HCT116 (cell line): ENCODE measurements around the gene ARHGAP23. TPM values are rescaled to one million over a fixed set of nuclear protein-coding genes. Genes with fewer than 3 reads are reported as not detected.

Experiments
- ATAC-seq: fragments of 200-7000 bp; cut with Tn5 transposase; 2 replicates; pipeline ENCODE4 v1.9.1; 2020; ENCODE audit warnings: mild to moderate bottlenecking, moderate library complexity
- BruUV-seq: library from RNA; stranded (reverse); fragments of 400-500 nt; replicated peaks from 2 replicates; lab custom pipeline; 2021; lab: Mats Ljungman, UMichigan
- CTCF ChIA-PET: fragments of 300-600 bp; sonication (Branson Sonifier 250); formaldehyde crosslinking; loops from one replicate; lab custom pipeline; 2021; ENCODE audit warnings: antibody characterized with exemption; lab: Charles Lee
- POLR2A ChIA-PET: fragments of 300-600, 350-600 bp; sonication (Branson Sonifier 250); formaldehyde crosslinking; loops from one replicate; lab custom pipeline; 2021; ENCODE audit warnings: antibody characterized with exemption; lab: Charles Lee
- RAD21 ChIA-PET, 2 experiments: fragments of 300-600 bp; sonication (Branson Sonifier 250); formaldehyde crosslinking; loops; one replicate each; lab custom pipeline; 2023; ENCODE audit warnings: low total read pairs in 2 of 2; ENCODE audit not compliant: uncharacterized antibody in 2 of 2, unreplicated experiment in 2 of 2, low non-redundant PET in 1 of 2; lab: Charles Lee
- DNase-seq: peaks from one replicate; pipeline ENCODE4 v3.0.0-alpha.2; 2010; ENCODE audit warnings: low read depth, low spot score
- H2AFZ ChIP-seq: fragments of 200-600 bp; shearing (Covaris generic), sonication (generic); 2 replicates; pipeline ENCODE4 v1.6.1; 2017; ENCODE audit warnings: low read depth, mixed run types, mixed read lengths, antibody characterized with exemption, low read length; ENCODE audit not compliant: poor library complexity, severe bottlenecking
- H3K27ac ChIP-seq: 2 replicates; pipeline ENCODE4 v1.5.1; 2012; ENCODE audit warnings: low read depth, low read length
- H3K27me3 ChIP-seq: fragments of 200-600 bp; sonication (generic); 2 replicates; pipeline ENCODE4 v1.6.1; 2016; ENCODE audit warnings: mixed run types, low read length, mixed read lengths; ENCODE audit not compliant: insufficient read depth
- H3K36me3 ChIP-seq, 2 experiments: fragments of 200-500 bp in 1 of 2; fragments of 200-600 bp in 1 of 2; sonication (Bioruptor generic) in 1 of 2; sonication (generic) in 1 of 2; 2 replicates each; pipeline versions ENCODE4 v1.5.1 to v1.6.1; 2014 to 2016; ENCODE audit warnings: low read length in 2 of 2, inconsistent platforms in 1 of 2, mixed read lengths in 1 of 2, mixed run types in 1 of 2; ENCODE audit not compliant: insufficient read depth in 2 of 2, control insufficient read depth in 1 of 2
- H3K4me1 ChIP-seq, 2 experiments: fragments of 200-600 bp in 1 of 2; sonication (generic) in 1 of 2; 2 replicates each; pipeline versions ENCODE4 v1.5.1 to v1.6.1; 2012 to 2017; ENCODE audit warnings: low read length in 2 of 2, inconsistent platforms in 1 of 2, mild to moderate bottlenecking in 1 of 2, mixed read lengths in 1 of 2, mixed run types in 1 of 2, moderate library complexity in 1 of 2; ENCODE audit not compliant: insufficient read depth in 2 of 2, control insufficient read depth in 1 of 2
- H3K4me2 ChIP-seq: fragments of 200-600 bp; sonication (generic); 2 replicates; pipeline ENCODE4 v1.6.1; 2017; ENCODE audit warnings: mixed run types, low read length, mixed read lengths
- H3K4me3 ChIP-seq, 2 experiments: fragments of 200-600 bp in 1 of 2; sonication (generic) in 1 of 2; replicated peaks in 1 of 2; 2 replicates each; pipeline ENCODE4 v1.5.1; 2011 to 2016; ENCODE audit warnings: low read length in 2 of 2, control low read depth in 1 of 2, low read depth in 1 of 2, mild to moderate bottlenecking in 1 of 2, mixed read lengths in 1 of 2, mixed run types in 1 of 2
- H3K79me2 ChIP-seq: fragments of 200-600 bp; sonication (generic); 2 replicates; pipeline ENCODE4 v1.6.1; 2017; ENCODE audit warnings: mild to moderate bottlenecking, mixed run types, low read length, moderate library complexity, mixed read lengths; ENCODE audit not compliant: insufficient read depth
- H3K9ac ChIP-seq: fragments of 200-600 bp; sonication (generic); 2 replicates; pipeline ENCODE4 v1.6.1; 2016; ENCODE audit warnings: low read length, mixed read lengths
- H3K9me2 ChIP-seq: fragments of 200-600 bp; sonication (generic), shearing (Covaris generic); 2 replicates; pipeline ENCODE4 v1.6.1; 2017; ENCODE audit warnings: mixed run types, mild to moderate bottlenecking, moderate library complexity; ENCODE audit not compliant: insufficient read depth
- H3K9me3 ChIP-seq, 2 experiments: fragments of 200-500 bp in 1 of 2; fragments of 200-600 bp in 1 of 2; sonication (Bioruptor generic) in 1 of 2; sonication (generic) in 1 of 2; 2 replicates each; pipeline ENCODE4 v1.6.1; 2014 to 2017; ENCODE audit warnings: low read length in 2 of 2, mixed read lengths in 2 of 2, inconsistent platforms in 1 of 2, low read depth in 1 of 2, mild to moderate bottlenecking in 1 of 2, mixed run types in 1 of 2, moderate library complexity in 1 of 2; ENCODE audit not compliant: control insufficient read depth in 1 of 2, insufficient read depth in 1 of 2
- H4K20me1 ChIP-seq: fragments of 200-600 bp; sonication (generic), shearing (Covaris generic); 2 replicates; pipeline ENCODE4 v1.6.1; 2017; ENCODE audit warnings: mixed run types, mild to moderate bottlenecking, moderate library complexity; ENCODE audit not compliant: insufficient read depth
- CBX3 ChIP-seq: IDR thresholded peaks from 2 replicates; pipeline ENCODE4 v1.6.1; 2012; ENCODE audit warnings: low read depth
- CEBPB ChIP-seq: IDR thresholded peaks from 2 replicates; pipeline ENCODE4 v1.6.1; 2012; ENCODE audit warnings: low read depth
- EGR1 ChIP-seq: IDR thresholded peaks from 2 replicates; pipeline ENCODE4 v1.6.1; 2012; ENCODE audit warnings: low read depth
- EZH2phosphoT487 ChIP-seq: fragments of 200-600 bp; IDR thresholded peaks from 2 replicates; pipeline ENCODE4 v1.6.1; 2018; ENCODE audit warnings: antibody characterized with exemption, borderline replicate concordance
- FOSL1 ChIP-seq: IDR thresholded peaks from 2 replicates; pipeline ENCODE4 v1.6.1; 2012; ENCODE audit warnings: low read depth
- POLR2A ChIP-seq: IDR thresholded peaks from 2 replicates; pipeline ENCODE4 v1.7.0; 2011; ENCODE audit warnings: borderline replicate concordance; ENCODE audit not compliant: insufficient read depth, insufficient read length; ENCODE audit errors: extremely low read depth
- SIN3A ChIP-seq: IDR thresholded peaks from 2 replicates; pipeline ENCODE4 v1.6.1; 2012; ENCODE audit warnings: low read depth
- SP1 ChIP-seq: IDR thresholded peaks from 2 replicates; pipeline ENCODE4 v1.6.1; 2012; ENCODE audit warnings: low read depth
- SRF ChIP-seq: IDR thresholded peaks from 2 replicates; pipeline ENCODE4 v1.6.1; 2012; ENCODE audit warnings: low read depth
- TCF7L2 ChIP-seq: IDR thresholded peaks from 2 replicates; pipeline ENCODE4 v1.7.0; 2011; ENCODE audit warnings: borderline replicate concordance, inconsistent platforms; ENCODE audit not compliant: insufficient read depth, insufficient read length; ENCODE audit errors: extremely low read depth
- ZFX ChIP-seq: fragments of 450-650 bp; IDR thresholded peaks from 2 replicates; pipeline ENCODE4 v1.6.1; 2017
- intact Hi-C: fragments of 100-400 bp; cut with micrococcal nuclease; formaldehyde crosslinking; loops from 2 replicates; pipeline ENCODE4 v1.10.0; 2022
- total RNA-seq: library from RNA; stranded (reverse); gene quantifications from one replicate; pipeline ENCODE4 v1.2.1, GENCODE V29; 2021; ENCODE audit not compliant: unreplicated experiment
- TF ChIP-seq, protein P1 (sequence below): IDR thresholded peaks from 2 replicates; pipeline ENCODE4 v1.6.1; 2012; ENCODE audit warnings: low read depth
- TF ChIP-seq, protein P2 (sequence below), 3 experiments: fragments of 200-600 bp in 1 of 3; sonication (generic) in 1 of 3; IDR thresholded peaks in 2 of 3; conservative IDR thresholded peaks in 1 of 3; 2 replicates each; pipeline ENCODE4 v1.5.1; 2012 to 2017; ENCODE audit warnings: low read depth in 2 of 3, low read length in 2 of 3, antibody characterized with exemption in 1 of 3, borderline replicate concordance in 1 of 3, control low read depth in 1 of 3, mild to moderate bottlenecking in 1 of 3, mixed read lengths in 1 of 3, mixed run types in 1 of 3, moderate library complexity in 1 of 3; ENCODE audit not compliant: insufficient read depth in 1 of 3
- TF ChIP-seq, protein P3 (sequence below): IDR thresholded peaks from 2 replicates; pipeline ENCODE4 v1.6.1; 2012

ARHGAP23 gene
- total RNA-seq, 1 experiment from 2014 or later: 41.0 TPM

DNA sequence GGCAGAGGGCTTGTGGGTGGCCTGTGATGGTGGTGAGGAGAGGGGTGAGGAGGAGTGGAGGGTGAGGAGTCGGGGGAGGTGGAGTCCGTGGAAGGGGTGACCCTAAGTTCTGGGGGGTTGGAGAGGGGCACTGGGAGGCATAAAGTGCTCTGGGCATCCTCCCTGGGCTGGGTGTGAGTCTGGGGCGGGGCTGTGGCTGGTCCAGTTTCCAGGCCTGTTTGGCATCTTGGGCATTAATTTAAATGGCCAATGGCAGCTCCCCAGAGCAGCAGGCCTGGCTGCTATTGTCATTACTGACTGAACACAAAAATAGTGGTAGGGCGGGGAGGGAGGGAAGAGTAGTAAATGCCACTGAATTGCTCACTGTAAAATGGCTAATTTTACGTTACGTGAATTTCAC is 7.7 kb upstream of the ARHGAP23 start:
- no peaks in the 10 kb centered on the region for H3K36me3 ChIP-seq
- H3K27me3 ChIP-seq: no peaks in the 10 kb centered on the region
- no peaks in the 10 kb centered on the region for H3K79me2 ChIP-seq
- H3K4me2 ChIP-seq: no peak overlapping the region
- no peak overlapping the region for H3K4me3 ChIP-seq
- ATAC-seq (no peak), DNase-seq (no peak)
- no peak for TF ChIP-seq POLR2A
- TF ChIP-seq ZFX: no peak
- TF ChIP-seq, protein P1, sequence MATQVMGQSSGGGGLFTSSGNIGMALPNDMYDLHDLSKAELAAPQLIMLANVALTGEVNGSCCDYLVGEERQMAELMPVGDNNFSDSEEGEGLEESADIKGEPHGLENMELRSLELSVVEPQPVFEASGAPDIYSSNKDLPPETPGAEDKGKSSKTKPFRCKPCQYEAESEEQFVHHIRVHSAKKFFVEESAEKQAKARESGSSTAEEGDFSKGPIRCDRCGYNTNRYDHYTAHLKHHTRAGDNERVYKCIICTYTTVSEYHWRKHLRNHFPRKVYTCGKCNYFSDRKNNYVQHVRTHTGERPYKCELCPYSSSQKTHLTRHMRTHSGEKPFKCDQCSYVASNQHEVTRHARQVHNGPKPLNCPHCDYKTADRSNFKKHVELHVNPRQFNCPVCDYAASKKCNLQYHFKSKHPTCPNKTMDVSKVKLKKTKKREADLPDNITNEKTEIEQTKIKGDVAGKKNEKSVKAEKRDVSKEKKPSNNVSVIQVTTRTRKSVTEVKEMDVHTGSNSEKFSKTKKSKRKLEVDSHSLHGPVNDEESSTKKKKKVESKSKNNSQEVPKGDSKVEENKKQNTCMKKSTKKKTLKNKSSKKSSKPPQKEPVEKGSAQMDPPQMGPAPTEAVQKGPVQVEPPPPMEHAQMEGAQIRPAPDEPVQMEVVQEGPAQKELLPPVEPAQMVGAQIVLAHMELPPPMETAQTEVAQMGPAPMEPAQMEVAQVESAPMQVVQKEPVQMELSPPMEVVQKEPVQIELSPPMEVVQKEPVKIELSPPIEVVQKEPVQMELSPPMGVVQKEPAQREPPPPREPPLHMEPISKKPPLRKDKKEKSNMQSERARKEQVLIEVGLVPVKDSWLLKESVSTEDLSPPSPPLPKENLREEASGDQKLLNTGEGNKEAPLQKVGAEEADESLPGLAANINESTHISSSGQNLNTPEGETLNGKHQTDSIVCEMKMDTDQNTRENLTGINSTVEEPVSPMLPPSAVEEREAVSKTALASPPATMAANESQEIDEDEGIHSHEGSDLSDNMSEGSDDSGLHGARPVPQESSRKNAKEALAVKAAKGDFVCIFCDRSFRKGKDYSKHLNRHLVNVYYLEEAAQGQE: no peak
- TF ChIP-seq, protein P2, sequence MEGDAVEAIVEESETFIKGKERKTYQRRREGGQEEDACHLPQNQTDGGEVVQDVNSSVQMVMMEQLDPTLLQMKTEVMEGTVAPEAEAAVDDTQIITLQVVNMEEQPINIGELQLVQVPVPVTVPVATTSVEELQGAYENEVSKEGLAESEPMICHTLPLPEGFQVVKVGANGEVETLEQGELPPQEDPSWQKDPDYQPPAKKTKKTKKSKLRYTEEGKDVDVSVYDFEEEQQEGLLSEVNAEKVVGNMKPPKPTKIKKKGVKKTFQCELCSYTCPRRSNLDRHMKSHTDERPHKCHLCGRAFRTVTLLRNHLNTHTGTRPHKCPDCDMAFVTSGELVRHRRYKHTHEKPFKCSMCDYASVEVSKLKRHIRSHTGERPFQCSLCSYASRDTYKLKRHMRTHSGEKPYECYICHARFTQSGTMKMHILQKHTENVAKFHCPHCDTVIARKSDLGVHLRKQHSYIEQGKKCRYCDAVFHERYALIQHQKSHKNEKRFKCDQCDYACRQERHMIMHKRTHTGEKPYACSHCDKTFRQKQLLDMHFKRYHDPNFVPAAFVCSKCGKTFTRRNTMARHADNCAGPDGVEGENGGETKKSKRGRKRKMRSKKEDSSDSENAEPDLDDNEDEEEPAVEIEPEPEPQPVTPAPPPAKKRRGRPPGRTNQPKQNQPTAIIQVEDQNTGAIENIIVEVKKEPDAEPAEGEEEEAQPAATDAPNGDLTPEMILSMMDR (IDR thresholded peaks at IDR 0.05 in 2 of 3, conservative IDR thresholded peaks at IDR 0.05 in 1 of 3; ENCODE audit: borderline replicate concordance in 1 of 3, insufficient read depth in 1 of 3, low read depth in 2 of 3, low read length in 2 of 3): no peak
- TF ChIP-seq EGR1: no peak
- no peak for TF ChIP-seq TCF7L2
- TF ChIP-seq, protein P3, sequence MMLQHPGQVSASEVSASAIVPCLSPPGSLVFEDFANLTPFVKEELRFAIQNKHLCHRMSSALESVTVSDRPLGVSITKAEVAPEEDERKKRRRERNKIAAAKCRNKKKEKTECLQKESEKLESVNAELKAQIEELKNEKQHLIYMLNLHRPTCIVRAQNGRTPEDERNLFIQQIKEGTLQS: no peak
- no peak for TF ChIP-seq SRF
- TF ChIP-seq CEBPB: no peak
- TF ChIP-seq EZH2phosphoT487: no peak
- TF ChIP-seq FOSL1: no peak
- no peak for TF ChIP-seq CBX3
- no peak for TF ChIP-seq SP1
- no peak for TF ChIP-seq SIN3A
- POLR2A ChIA-PET: no interaction called here
- H3K9me3 ChIP-seq: no peaks in the 10 kb centered on the region
- intact Hi-C loops: no loop called here
- CTCF ChIA-PET: no interaction called here
- H2AFZ ChIP-seq: no peak overlapping the region
- no peak overlapping the region for H3K27ac ChIP-seq
- no peaks in the 10 kb centered on the region for H3K9me2 ChIP-seq
- H4K20me1 ChIP-seq: no peaks in the 10 kb centered on the region
- no peak overlapping the region for H3K9ac ChIP-seq
- no TSS peak for BruUV-seq
- peaks cover 5 to 9% of the 10 kb centered on the region in 2 experiments for H3K4me1 ChIP-seq
- RAD21 ChIA-PET: no interaction called here
